Measurements from ENCODE around the gene ALPK3. TPM values are rescaled to one million over a fixed set of nuclear protein-coding genes. Genes with fewer than 3 reads are reported as not detected.

Gene ALPK3
- total RNA-seq, 1 experiment from 2014 or later = 0.25 TPM

DNA sequence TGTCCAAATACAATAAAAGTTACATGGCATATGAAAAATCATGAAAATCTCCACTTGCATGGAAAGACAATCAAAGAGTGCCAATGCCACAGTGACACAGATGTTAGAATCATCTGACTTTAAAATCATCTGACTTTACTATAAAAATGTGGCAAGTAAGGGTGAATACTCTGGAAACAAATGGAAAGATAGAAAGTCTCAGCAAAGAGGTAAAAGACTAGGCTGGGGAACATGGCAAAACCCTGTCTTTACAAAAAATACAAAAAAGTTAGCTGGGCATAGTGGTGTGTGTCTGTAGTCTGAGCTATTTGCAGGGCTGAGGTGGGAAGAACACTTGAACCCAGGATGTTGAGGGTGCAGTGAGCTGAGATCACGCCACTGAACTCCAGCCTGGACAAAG lies 29.1 kb downstream of the ALPK3 start:
- DNase-seq (ENCODE audit: low read depth) = no peak

- DNase-seq (ENCODE audit: low read depth) = no peak
These were observed 30.2 kb downstream of the ALPK3 start for GRCh38 chr15:84847382-84847781.

DNA sequence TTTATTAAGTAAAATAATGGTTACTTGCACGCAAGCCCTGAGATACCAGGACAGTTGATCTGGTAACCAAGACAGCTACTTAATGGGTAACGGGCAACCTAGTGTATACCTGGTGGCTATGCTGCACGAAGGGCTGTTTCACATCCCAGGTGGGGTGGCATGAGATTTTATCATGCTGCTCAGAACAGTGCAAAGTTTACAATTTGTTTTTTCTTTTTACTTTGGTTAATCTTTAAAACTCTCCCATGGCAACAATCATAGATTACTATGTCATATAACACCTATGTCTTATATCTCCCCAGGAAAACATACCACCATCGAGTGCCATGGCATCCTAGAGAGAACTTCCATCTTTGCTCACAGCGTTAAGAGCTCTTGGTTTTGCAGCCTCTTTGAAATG lies 35.1 kb downstream of the ALPK3 start:
- no peak for DNase-seq (ENCODE audit: low read depth)

DNA sequence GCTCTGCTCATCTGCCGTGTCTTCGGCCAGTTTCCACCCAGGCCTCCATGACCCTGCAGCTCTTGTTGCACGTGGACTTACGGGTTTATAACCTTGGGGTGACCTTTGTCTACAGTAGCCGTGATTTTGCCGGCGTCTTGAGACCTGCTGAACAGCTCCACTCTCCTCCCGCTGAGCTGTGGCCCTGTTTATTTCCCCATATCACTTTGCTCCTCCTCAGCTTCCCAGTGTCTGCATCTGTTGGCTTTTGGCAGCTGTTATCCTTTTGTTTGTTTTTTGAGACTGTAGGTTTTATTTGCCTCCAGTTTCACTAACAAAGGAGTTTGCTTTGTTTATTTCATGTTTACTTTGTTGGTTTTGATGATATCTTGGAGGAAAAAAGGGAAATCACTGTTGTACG lies 38.0 kb downstream of the ALPK3 start:
- no peak for DNase-seq (ENCODE audit: low read depth)

- no peak for DNase-seq (ENCODE audit: low read depth)
These were observed 38.6 kb downstream of the ALPK3 start for GRCh38 chr15:84855765-84856164.

GRCh38 chr15:84856731-84857417 lies 39.7 kb downstream of the ALPK3 start:
- no peak for DNase-seq (ENCODE audit: low read depth)

DNA sequence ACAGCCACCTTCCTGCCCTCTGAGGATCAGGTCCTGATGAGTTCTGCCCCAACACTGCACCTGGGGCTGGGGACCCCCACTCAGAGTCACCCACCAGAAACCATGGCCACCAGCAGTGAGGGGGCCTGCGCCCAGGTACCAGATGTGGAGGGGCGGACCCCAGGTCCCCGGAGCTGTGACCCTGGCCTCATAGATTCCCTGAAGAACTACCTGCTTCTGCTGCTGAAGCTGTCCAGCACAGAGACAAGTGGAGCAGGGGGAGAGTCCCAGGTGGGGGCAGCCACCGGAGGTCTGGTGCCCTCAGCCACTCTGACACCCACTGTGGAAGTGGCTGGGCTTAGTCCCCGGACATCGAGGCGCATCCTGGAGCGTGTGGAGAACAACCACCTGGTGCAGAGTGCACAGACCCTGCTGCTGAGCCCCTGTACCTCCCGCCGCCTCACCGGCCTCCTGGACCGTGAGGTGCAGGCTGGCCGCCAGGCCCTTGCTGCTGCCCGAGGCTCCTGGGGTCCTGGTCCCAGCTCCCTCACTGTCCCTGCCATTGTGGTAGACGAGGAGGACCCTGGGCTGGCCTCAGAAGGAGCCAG lies 40.4 kb downstream of the ALPK3 start:
- DNase-seq (ENCODE audit: low read depth) = no peak

- no peak for DNase-seq (ENCODE audit: low read depth)
These were observed 41.1 kb downstream of the ALPK3 start for GRCh38 chr15:84858231-84858630.

DNA sequence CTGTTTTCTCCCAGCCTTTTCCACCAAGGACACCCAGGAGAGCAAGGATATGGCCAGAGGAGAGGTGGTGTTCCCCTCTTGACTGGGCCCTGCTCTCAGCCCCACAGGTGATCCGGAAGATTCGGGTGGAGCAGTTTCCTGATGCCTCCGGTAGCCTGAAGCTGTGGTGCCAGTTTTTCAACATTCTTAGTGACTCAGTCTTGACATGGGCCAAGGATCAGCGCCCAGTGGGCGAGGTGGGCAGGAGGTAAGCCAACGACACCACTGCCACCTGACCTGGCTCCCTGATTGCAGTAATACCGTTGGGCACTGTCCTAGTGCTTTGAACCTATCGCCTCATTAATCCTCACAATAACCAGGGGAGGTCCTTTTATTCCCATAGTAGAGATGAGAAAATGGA lies 42.0 kb downstream of the ALPK3 start:
- no peak for DNase-seq (ENCODE audit: low read depth)

GRCh38 chr15:84859651-84860050 lies 42.5 kb downstream of the ALPK3 start:
- DNase-seq (ENCODE audit: low read depth) = no peak

GRCh38 chr15:84861781-84862180 lies 44.6 kb downstream of the ALPK3 start:
- DNase-seq (ENCODE audit: low read depth) = no peak

DNA sequence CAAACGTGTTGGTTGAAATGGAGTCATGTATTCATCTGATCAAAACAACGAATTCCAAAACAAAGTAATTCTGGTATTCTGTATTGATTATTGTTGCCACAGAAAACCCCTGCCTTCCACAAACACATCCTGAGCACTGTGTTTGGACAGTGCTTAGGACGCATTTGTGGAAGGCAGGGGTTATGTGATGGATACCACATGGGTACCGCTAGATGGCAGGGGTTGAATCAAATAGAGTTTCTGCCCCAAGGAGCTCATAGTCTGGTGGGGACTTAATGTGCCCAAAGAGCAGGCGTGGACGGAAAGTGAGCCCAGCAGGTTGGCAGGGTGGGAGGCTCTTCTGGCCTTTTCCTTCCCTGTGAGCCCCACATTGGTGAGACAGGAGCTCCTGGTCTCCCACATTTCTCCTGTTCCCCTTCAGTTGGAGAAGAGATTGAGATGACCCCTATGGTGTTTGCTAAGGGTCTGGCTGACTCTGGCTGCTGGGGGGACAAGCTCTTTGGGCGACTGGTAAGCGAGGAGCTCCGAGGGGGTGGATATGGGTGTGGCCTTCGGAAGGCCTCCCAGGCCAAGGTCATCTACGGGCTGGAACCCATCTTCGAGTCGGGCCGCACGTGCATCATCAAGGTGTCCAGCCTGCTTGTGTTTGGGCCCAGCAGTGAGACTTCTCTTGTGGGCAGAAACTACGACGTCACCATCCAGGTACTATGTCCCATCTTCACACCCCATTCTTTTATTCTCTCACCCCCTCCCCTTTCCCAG lies 45.2 kb downstream of the ALPK3 start:
- DNase-seq (ENCODE audit: low read depth) = no peak

DNA sequence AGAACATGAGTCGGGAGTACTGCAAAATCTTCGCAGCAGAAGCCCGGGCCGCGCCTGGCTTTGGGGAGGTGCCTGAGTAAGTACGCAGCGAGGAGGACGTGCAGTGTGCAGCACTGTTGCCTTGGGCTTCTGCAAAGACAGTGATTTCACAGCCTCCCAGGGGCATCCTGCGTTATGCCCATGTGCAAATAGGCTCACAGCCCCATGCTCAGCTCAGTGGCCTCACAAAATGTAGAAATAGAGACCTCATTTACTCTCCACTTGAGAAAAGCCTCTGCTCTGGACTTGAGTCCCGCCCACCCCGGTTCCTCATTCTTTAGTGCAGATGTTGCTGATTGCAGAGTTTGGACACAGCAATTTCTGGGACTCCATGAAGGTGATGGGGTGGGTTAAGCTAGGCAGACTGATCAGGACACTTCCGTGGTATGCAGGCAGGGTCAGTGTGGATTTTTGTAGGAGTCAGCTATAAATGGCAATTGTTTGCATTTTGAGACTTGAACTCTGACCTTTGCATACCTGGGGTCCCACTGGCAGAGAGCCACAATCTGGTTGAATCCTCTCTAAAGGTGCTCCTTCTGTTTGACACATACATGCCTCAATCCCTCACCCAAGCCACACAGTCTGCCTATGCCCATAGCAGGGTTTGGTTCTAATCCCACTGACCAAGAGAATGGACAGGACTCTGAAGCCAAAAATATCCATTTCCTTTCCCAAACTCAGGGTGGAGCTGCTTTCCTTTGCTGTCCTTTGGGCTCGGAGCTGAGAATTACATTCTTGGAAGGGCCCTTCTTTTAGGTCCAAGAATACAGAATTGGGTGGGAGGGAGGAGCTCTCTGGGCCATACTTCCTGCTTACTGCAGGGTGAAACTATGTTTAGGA lies 46.6 kb downstream of the ALPK3 start:
- peak; percentile 19 for DNase-seq (ENCODE audit: low read depth)

DNA sequence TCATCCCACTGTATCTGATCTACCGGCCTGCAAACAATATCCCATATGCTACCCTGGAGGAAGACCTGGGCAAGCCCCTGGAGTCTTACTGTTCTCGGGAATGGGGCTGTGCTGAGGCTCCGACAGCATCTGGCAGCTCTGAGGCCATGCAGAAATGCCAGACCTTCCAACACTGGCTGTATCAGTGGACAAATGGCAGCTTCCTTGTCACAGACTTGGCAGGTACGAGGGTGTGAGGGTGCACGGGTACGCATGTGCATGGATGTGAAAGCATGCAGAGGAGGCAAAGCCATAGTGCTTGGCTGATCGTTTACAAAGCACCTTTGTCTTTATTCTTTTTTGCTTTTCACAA lies 47.3 kb downstream of the ALPK3 start:
- no peak for DNase-seq (ENCODE audit: low read depth)

DNA sequence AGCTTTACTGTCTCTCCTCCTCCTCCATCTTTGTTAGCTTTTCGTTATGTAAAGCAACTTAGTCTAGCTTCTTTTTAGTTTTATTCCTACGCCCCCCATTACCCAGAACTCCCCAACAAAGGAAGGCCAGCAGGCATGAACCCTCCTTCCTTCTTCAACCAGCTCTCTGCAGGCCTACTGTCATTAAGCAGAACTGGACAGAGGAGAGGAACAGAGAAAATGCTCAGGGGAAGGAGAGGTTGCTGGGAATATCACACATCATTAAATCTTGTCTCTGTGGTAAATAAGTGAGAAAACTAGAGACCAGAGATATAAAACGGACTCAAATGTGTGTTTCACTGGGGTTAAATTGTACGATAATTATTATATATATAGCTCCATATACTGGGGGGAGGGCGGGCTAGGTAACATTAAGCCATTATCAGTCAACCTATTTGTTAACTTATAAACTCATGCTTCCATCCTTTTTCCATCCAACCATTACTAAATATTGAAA lies 48.0 kb downstream of the ALPK3 start:
- DNase-seq (ENCODE audit: low read depth) = no peak

DNA sequence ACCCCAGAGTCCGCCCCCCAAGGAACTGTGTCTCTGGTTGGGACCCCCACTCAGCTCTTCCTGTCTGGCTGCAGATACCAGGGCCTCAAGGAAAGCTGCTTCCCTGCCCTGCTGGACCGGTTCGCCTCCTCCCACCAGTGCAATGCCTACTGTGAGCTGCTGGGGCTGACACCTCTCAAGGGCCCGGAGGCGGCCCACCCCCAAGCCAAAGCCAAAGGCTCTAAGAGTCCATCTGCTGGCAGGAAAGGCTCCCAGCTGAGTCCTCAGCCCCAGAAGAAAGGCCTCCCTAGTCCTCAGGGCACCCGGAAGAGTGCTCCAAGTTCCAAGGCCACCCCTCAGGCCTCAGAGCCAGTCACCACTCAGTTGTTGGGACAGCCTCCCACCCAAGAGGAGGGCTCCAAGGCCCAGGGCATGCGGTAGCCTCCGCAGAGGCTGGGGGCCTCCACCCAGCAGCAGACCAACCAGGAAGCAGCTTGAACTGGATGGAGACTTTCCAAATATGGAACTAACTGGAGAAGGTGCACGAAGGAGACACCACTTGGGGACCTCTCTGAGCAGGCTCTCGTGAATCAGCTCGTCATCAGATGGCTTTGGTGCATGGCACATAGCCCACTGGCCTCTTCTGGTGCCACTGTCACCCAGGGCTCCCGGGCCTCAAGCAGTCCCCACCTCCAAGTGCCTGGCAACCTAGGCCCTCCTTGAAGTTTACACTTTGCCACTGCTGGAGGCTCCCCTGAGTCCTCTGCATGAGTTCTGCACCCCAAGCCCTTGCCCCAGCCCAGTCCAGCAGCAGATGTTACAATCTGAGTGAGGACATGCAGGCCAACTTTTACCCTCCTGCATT lies 51.1 kb downstream of the ALPK3 start:
- no peak for DNase-seq (ENCODE audit: low read depth)

- no peak for DNase-seq (ENCODE audit: low read depth)
These were observed 52.4 kb downstream of the ALPK3 start for GRCh38 chr15:84869510-84869909.

GRCh38 chr15:84871428-84871985 lies 54.4 kb downstream of the ALPK3 start:
- no peak for DNase-seq (ENCODE audit: low read depth)

- DNase-seq (ENCODE audit: low read depth) = peak; percentile 21
These were observed 55.1 kb downstream of the ALPK3 start for GRCh38 chr15:84872009-84872910.

DNA sequence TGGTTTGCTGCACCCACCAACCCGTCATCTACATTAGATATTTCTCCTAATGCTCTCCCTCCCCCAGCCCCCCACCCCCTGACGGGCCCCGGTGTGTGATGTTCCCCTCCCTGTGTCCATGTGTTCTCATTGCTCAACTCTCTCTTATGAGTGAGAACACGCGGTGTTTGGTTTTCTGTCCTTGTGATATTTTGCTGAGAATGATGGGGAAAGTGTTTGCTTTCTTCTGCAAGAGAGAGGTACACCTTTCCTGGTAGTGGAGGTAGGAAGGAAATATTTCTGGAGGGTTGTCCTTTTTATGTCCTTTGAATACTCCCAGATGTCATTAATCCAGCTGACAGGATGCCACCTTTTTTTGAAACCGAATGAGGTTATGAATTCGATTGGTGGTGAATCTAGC lies 56.8 kb downstream of the ALPK3 start:
- no peak for DNase-seq (ENCODE audit: low read depth)
